Memory B cell (primary cell): ENCODE measurements around the gene F2R.
"Not testable (repeated sequence)": the region's sequence is repeated elsewhere in the genome, so short reads cannot be mapped to it uniquely, and the experiment has no call there.

ENCODE experiments used
- ATAC-seq: fragments of 150-1000 bp; cut with Tn5 transposase; 2 replicates; pipeline ENCODE4 v1.10.0; 2021; ENCODE audit warnings: low read depth, mild to moderate bottlenecking, moderate library complexity
- DNase-seq, 2 donors: peaks; one replicate each; pipeline ENCODE4 v3.0.0; 2022; ENCODE audit warnings: low spot score in 2 of 2
- H3K27ac Mint-ChIP-seq: one replicate; pipeline ENCODE4 v1.8.0; 2022; ENCODE audit warnings: mild to moderate bottlenecking, moderate library complexity, mixed read lengths
- H3K27me3 Mint-ChIP-seq: one replicate; pipeline ENCODE4 v1.8.0; 2022; ENCODE audit warnings: mixed read lengths
- H3K36me3 Mint-ChIP-seq: one replicate; pipeline ENCODE4 v1.8.0; 2022; ENCODE audit warnings: mild to moderate bottlenecking, mixed read lengths
- H3K4me1 Mint-ChIP-seq: one replicate; pipeline ENCODE4 v1.8.0; 2022; ENCODE audit warnings: mixed read lengths
- H3K4me3 Mint-ChIP-seq: one replicate; pipeline ENCODE4 v1.8.0; 2022; ENCODE audit warnings: mild to moderate bottlenecking, moderate library complexity, mixed read lengths
- H3K9me3 Mint-ChIP-seq: one replicate; pipeline ENCODE4 v1.8.0; 2022; ENCODE audit warnings: mixed read lengths

The F2R gene

GRCh38 chr5:76718880-76719279 lies 3.0 kb downstream of the F2R start:
- no peaks in the 10 kb centered on the region for H3K36me3 Mint-ChIP-seq
- H3K27ac Mint-ChIP-seq: no peak overlapping the region
- no peak for ATAC-seq
- peaks cover 16% of the 10 kb centered on the region for H3K4me1 Mint-ChIP-seq
- H3K4me3 Mint-ChIP-seq: no peak overlapping the region
- H3K27me3 Mint-ChIP-seq: peaks cover 17% of the 10 kb centered on the region
- H3K9me3 Mint-ChIP-seq: peaks cover under 1% of the 10 kb centered on the region
- no peak for DNase-seq

- DNase-seq: no peak
- Mint-ChIP-seq H3K36me3 (no peaks in the 10 kb centered on the region), H3K9me3 (no peaks in the 10 kb centered on the region), H3K27me3 (peaks cover 10% of the 10 kb centered on the region), H3K27ac (no peak overlapping the region), H3K4me3 (no peak overlapping the region), H3K4me1 (peaks cover 9% of the 10 kb centered on the region)
- peak; percentile 72 for ATAC-seq
Observed at GRCh38 chr5:76720988-76721569, 5.2 kb downstream of the F2R start.

- ATAC-seq (no peak), DNase-seq (no peak)
- peaks cover 4% of the 10 kb centered on the region for H3K27me3 Mint-ChIP-seq
- H3K4me3 Mint-ChIP-seq: no peak overlapping the region
- H3K27ac Mint-ChIP-seq: no peak overlapping the region
- no peaks in the 10 kb centered on the region for H3K36me3 Mint-ChIP-seq
- H3K9me3 Mint-ChIP-seq: peaks cover 1% of the 10 kb centered on the region
- H3K4me1 Mint-ChIP-seq: peaks cover 3% of the 10 kb centered on the region
Observed at GRCh38 chr5:76723266-76723665, 7.3 kb downstream of the F2R start.

GRCh38 chr5:76723906-76724305 lies 8.0 kb downstream of the F2R start:
- ATAC-seq (no peak), DNase-seq (no peak)
- peaks cover 3% of the 10 kb centered on the region for H3K9me3 Mint-ChIP-seq
- peaks cover 3% of the 10 kb centered on the region for H3K4me1 Mint-ChIP-seq
- no peak overlapping the region for H3K4me3 Mint-ChIP-seq
- peaks cover under 1% of the 10 kb centered on the region for H3K27me3 Mint-ChIP-seq
- no peaks in the 10 kb centered on the region for H3K36me3 Mint-ChIP-seq
- no peak overlapping the region for H3K27ac Mint-ChIP-seq

GRCh38 chr5:76724871-76725270 lies 8.9 kb downstream of the F2R start:
- H3K27me3 Mint-ChIP-seq: peaks cover 1% of the 10 kb centered on the region
- no peak overlapping the region for H3K4me3 Mint-ChIP-seq
- no peak for DNase-seq
- peaks cover 3% of the 10 kb centered on the region for H3K4me1 Mint-ChIP-seq
- H3K36me3 Mint-ChIP-seq: peaks cover 2% of the 10 kb centered on the region
- H3K9me3 Mint-ChIP-seq: peaks cover 10% of the 10 kb centered on the region
- ATAC-seq: no peak
- no peak overlapping the region for H3K27ac Mint-ChIP-seq

GRCh38 chr5:76728965-76729364 lies 13.0 kb downstream of the F2R start:
- H3K9me3 Mint-ChIP-seq: peaks cover 14% of the 10 kb centered on the region
- ATAC-seq (no peak), DNase-seq (no peak)
- no peak overlapping the region for H3K4me3 Mint-ChIP-seq
- H3K36me3 Mint-ChIP-seq: peaks cover 3% of the 10 kb centered on the region
- H3K4me1 Mint-ChIP-seq: peaks cover 8% of the 10 kb centered on the region
- no peak overlapping the region for H3K27ac Mint-ChIP-seq
- peaks cover 9% of the 10 kb centered on the region for H3K27me3 Mint-ChIP-seq

GRCh38 chr5:76729373-76730290 lies 13.7 kb downstream of the F2R start:
- H3K27ac Mint-ChIP-seq: no peak overlapping the region
- H3K36me3 Mint-ChIP-seq: peaks cover 3% of the 10 kb centered on the region
- H3K27me3 Mint-ChIP-seq: peaks cover 9% of the 10 kb centered on the region
- DNase-seq: no peak
- H3K4me1 Mint-ChIP-seq: peaks cover 8% of the 10 kb centered on the region
- peaks cover 14% of the 10 kb centered on the region for H3K9me3 Mint-ChIP-seq
- no peak for ATAC-seq
- no peak overlapping the region for H3K4me3 Mint-ChIP-seq

- peaks cover 8% of the 10 kb centered on the region for H3K4me1 Mint-ChIP-seq
- H3K9me3 Mint-ChIP-seq: peaks cover 14% of the 10 kb centered on the region
- DNase-seq: no peak
- peak overlapping the region; percentile 85 for H3K4me3 Mint-ChIP-seq
- H3K27me3 Mint-ChIP-seq: peaks cover 9% of the 10 kb centered on the region
- H3K27ac Mint-ChIP-seq: peak overlapping the region; percentile 33
- H3K36me3 Mint-ChIP-seq: peaks cover 3% of the 10 kb centered on the region
- ATAC-seq: peak; percentile 30
Observed at GRCh38 chr5:76732405-76733048, 16.6 kb downstream of the F2R start.

- peak; percentile 82 for ATAC-seq
- Mint-ChIP-seq H3K36me3 (peaks cover 3% of the 10 kb centered on the region), H3K4me3 (peak overlapping the region; percentile 85), H3K27ac (peak overlapping the region; percentile 33), H3K4me1 (peaks cover 8% of the 10 kb centered on the region), H3K27me3 (peaks cover 9% of the 10 kb centered on the region), H3K9me3 (peaks cover 14% of the 10 kb centered on the region)
- no peak for DNase-seq
Observed at GRCh38 chr5:76733049-76733417, 17.1 kb downstream of the F2R start.

GRCh38 chr5:76735762-76736545 lies 20.0 kb downstream of the F2R start:
- Mint-ChIP-seq H3K27ac (no peak overlapping the region), H3K4me1 (peaks cover 14% of the 10 kb centered on the region), H3K9me3 (no peaks in the 10 kb centered on the region), H3K4me3 (no peak overlapping the region), H3K36me3 (no peaks in the 10 kb centered on the region), H3K27me3 (peaks cover 7% of the 10 kb centered on the region)
- no peak for DNase-seq
- ATAC-seq: no peak

- no peak for ATAC-seq
- Mint-ChIP-seq H3K27ac (no peak overlapping the region), H3K27me3 (peaks cover 4% of the 10 kb centered on the region), H3K36me3 (no peaks in the 10 kb centered on the region), H3K9me3 (no peaks in the 10 kb centered on the region), H3K4me3 (no peak overlapping the region), H3K4me1 (peaks cover 14% of the 10 kb centered on the region)
- DNase-seq: no peak
Observed at GRCh38 chr5:76736679-76737556, 21.0 kb downstream of the F2R start.

GRCh38 chr5:76737846-76738245 lies 21.9 kb downstream of the F2R start:
- peaks cover 3% of the 10 kb centered on the region for H3K27me3 Mint-ChIP-seq
- H3K4me3 Mint-ChIP-seq: no peak overlapping the region
- ATAC-seq (no peak), DNase-seq (no peak)
- no peaks in the 10 kb centered on the region for H3K36me3 Mint-ChIP-seq
- no peak overlapping the region for H3K27ac Mint-ChIP-seq
- peaks cover 10% of the 10 kb centered on the region for H3K4me1 Mint-ChIP-seq
- no peaks in the 10 kb centered on the region for H3K9me3 Mint-ChIP-seq

- H3K27ac Mint-ChIP-seq, H3K36me3 Mint-ChIP-seq, ATAC-seq, H3K4me1 Mint-ChIP-seq, DNase-seq, H3K27me3 Mint-ChIP-seq, H3K4me3 Mint-ChIP-seq, H3K9me3 Mint-ChIP-seq: not testable (repeated sequence)
Observed at GRCh38 chr5:76741506-76741905, 25.6 kb downstream of the F2R start.
